ENCODE measurements around the gene USH1C.

The USH1C gene

DNA sequence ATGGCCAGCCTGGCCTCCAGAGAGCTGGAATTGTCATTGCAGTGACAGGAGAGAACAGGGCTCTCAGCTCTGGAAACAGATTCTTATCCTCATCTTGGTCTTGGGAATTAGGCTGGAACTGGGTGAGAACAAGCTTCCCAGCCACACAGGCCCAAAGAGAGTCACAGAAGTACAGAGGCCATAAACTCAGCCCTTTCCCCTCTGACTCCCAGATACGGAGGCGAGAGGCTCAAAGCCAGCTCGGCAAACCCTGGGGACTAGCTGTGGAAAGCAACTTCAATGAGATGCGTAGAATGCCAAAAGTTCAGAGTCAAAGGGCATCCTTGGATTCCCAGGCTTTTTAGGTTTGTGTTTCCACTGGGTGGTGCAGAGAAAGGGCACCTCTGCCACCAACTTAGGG, 53.3 kb downstream of the USH1C start:
- Histone ChIP-seq H3K27me3 (ENCODE audit: control insufficient read depth in 1 of 2, insufficient read depth in 2 of 2, low read length in 2 of 2) (no peaks in the 10 kb centered on the region), H3K4me3 (ENCODE audit: low read depth in 1 of 2, low read length in 2 of 2) (no peak overlapping the region), H3K27ac (ENCODE audit: low read depth, low read length) (no peak overlapping the region), H3K9me3 (ENCODE audit: low read length) (no peaks in the 10 kb centered on the region), H3K4me1 (ENCODE audit: insufficient read depth, low read length) (no peaks in the 10 kb centered on the region), H3K9ac (ENCODE audit: low read length) (no peak overlapping the region), H3K36me3 (ENCODE audit: insufficient read depth, low read length) (no peaks in the 10 kb centered on the region)

GRCh38 chr11:17490232-17490631, 54.0 kb downstream of the USH1C start:
- no peak overlapping the region for H3K27ac ChIP-seq (ENCODE audit: low read depth, low read length)
- H3K4me1 ChIP-seq (ENCODE audit: insufficient read depth, low read length): no peaks in the 10 kb centered on the region
- no peak overlapping the region for H3K4me3 ChIP-seq (ENCODE audit: low read depth in 1 of 2, low read length in 2 of 2)
- H3K36me3 ChIP-seq (ENCODE audit: insufficient read depth, low read length): no peaks in the 10 kb centered on the region
- H3K9ac ChIP-seq (ENCODE audit: low read length): no peak overlapping the region
- no peaks in the 10 kb centered on the region for H3K9me3 ChIP-seq (ENCODE audit: low read length)
- H3K27me3 ChIP-seq (ENCODE audit: control insufficient read depth in 1 of 2, insufficient read depth in 2 of 2, low read length in 2 of 2): no peaks in the 10 kb centered on the region

GRCh38 chr11:17489751-17490150, 54.5 kb downstream of the USH1C start:
- Histone ChIP-seq H3K9me3 (ENCODE audit: low read length) (no peaks in the 10 kb centered on the region), H3K4me3 (ENCODE audit: low read depth in 1 of 2, low read length in 2 of 2) (no peak overlapping the region), H3K4me1 (ENCODE audit: insufficient read depth, low read length) (no peaks in the 10 kb centered on the region), H3K27ac (ENCODE audit: low read depth, low read length) (no peak overlapping the region), H3K9ac (ENCODE audit: low read length) (no peak overlapping the region), H3K27me3 (ENCODE audit: control insufficient read depth in 1 of 2, insufficient read depth in 2 of 2, low read length in 2 of 2) (no peaks in the 10 kb centered on the region), H3K36me3 (ENCODE audit: insufficient read depth, low read length) (no peaks in the 10 kb centered on the region)

- no peak overlapping the region for H3K4me3 ChIP-seq (ENCODE audit: low read depth in 1 of 2, low read length in 2 of 2)
- no peaks in the 10 kb centered on the region for H3K36me3 ChIP-seq (ENCODE audit: insufficient read depth, low read length)
- H3K4me1 ChIP-seq (ENCODE audit: insufficient read depth, low read length): no peaks in the 10 kb centered on the region
- no peaks in the 10 kb centered on the region for H3K27me3 ChIP-seq (ENCODE audit: control insufficient read depth in 1 of 2, insufficient read depth in 2 of 2, low read length in 2 of 2)
- H3K9me3 ChIP-seq (ENCODE audit: low read length): no peaks in the 10 kb centered on the region
- no peak overlapping the region for H3K9ac ChIP-seq (ENCODE audit: low read length)
- H3K27ac ChIP-seq (ENCODE audit: low read depth, low read length): no peak overlapping the region
Measured at GRCh38 chr11:17488563-17488962, 55.7 kb downstream of the USH1C start.

GRCh38 chr11:17486646-17487045, 57.6 kb downstream of the USH1C start:
- Histone ChIP-seq H3K4me1 (ENCODE audit: insufficient read depth, low read length) (no peaks in the 10 kb centered on the region), H3K9ac (ENCODE audit: low read length) (no peak overlapping the region), H3K36me3 (ENCODE audit: insufficient read depth, low read length) (no peaks in the 10 kb centered on the region), H3K27ac (ENCODE audit: low read depth, low read length) (no peak overlapping the region), H3K9me3 (ENCODE audit: low read length) (no peaks in the 10 kb centered on the region), H3K4me3 (ENCODE audit: low read depth in 1 of 2, low read length in 2 of 2) (no peak overlapping the region), H3K27me3 (ENCODE audit: control insufficient read depth in 1 of 2, insufficient read depth in 2 of 2, low read length in 2 of 2) (no peaks in the 10 kb centered on the region)

DNA sequence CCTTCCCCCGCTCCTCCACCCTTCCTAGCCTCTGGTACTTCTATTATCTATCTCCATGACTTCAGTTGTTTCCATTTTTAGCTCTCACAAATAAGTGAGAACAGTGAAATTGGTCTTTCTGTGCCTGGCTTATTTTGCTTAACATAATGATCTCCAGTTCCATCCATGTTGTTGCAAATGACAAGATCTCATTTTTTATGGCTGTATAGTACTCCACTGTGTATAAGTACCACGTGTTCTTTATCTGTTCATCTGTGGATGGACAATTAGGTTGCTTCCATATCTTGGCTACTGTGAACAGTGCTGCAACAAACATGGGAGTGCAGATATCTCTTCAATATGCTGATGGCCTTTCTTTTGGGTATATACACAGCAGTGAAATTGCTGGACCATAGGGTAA, 60.7 kb downstream of the USH1C start:
- no peak overlapping the region for H3K9ac ChIP-seq (ENCODE audit: low read length)
- no peaks in the 10 kb centered on the region for H3K36me3 ChIP-seq (ENCODE audit: insufficient read depth, low read length)
- H3K27ac ChIP-seq (ENCODE audit: low read depth, low read length): no peak overlapping the region
- no peaks in the 10 kb centered on the region for H3K9me3 ChIP-seq (ENCODE audit: low read length)
- no peak overlapping the region for H3K4me3 ChIP-seq (ENCODE audit: low read depth in 1 of 2, low read length in 2 of 2)
- no peaks in the 10 kb centered on the region for H3K4me1 ChIP-seq (ENCODE audit: insufficient read depth, low read length)
- H3K27me3 ChIP-seq (ENCODE audit: control insufficient read depth in 1 of 2, insufficient read depth in 2 of 2, low read length in 2 of 2): peaks cover 0 to 4% of the 10 kb centered on the region in 2 donors

DNA sequence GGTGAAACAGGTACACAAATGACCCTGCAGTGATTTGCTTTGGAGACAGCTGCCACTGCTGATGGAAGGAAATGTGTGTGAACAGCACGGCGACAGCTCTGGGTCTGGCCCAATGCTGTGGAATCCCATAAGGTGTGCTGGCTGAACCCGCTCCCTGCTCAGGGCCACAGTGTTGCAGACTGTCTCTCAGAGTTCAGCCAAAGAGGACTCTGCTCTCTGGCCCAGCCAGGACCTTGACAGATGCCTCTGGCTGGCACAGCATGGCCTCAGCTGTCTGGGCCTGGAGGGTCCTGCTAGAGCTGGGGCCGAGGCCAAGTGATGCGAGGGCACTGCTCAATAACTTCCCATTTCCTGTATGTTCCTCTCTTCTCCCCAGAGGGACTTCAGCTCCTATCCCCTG, 62.3 kb downstream of the USH1C start:
- Histone ChIP-seq H3K9me3 (ENCODE audit: low read length) (no peaks in the 10 kb centered on the region), H3K4me1 (ENCODE audit: insufficient read depth, low read length) (no peaks in the 10 kb centered on the region), H3K9ac (ENCODE audit: low read length) (no peak overlapping the region), H3K27me3 (ENCODE audit: control insufficient read depth in 1 of 2, insufficient read depth in 2 of 2, low read length in 2 of 2) (peaks cover 10 to 11% of the 10 kb centered on the region in 2 donors), H3K36me3 (ENCODE audit: insufficient read depth, low read length) (no peaks in the 10 kb centered on the region), H3K4me3 (ENCODE audit: low read depth in 1 of 2, low read length in 2 of 2) (no peak overlapping the region), H3K27ac (ENCODE audit: low read depth, low read length) (no peak overlapping the region)

- peaks cover 21 to 26% of the 10 kb centered on the region in 2 donors for H3K27me3 ChIP-seq (ENCODE audit: control insufficient read depth in 1 of 2, insufficient read depth in 2 of 2, low read length in 2 of 2)
- no peaks in the 10 kb centered on the region for H3K36me3 ChIP-seq (ENCODE audit: insufficient read depth, low read length)
- no peaks in the 10 kb centered on the region for H3K9me3 ChIP-seq (ENCODE audit: low read length)
- H3K4me3 ChIP-seq (ENCODE audit: low read depth in 1 of 2, low read length in 2 of 2): no peak overlapping the region
- no peak overlapping the region for H3K9ac ChIP-seq (ENCODE audit: low read length)
- H3K27ac ChIP-seq (ENCODE audit: low read depth, low read length): no peak overlapping the region
- H3K4me1 ChIP-seq (ENCODE audit: insufficient read depth, low read length): no peaks in the 10 kb centered on the region
Measured at GRCh38 chr11:17479284-17480214, 64.7 kb downstream of the USH1C start.

DNA sequence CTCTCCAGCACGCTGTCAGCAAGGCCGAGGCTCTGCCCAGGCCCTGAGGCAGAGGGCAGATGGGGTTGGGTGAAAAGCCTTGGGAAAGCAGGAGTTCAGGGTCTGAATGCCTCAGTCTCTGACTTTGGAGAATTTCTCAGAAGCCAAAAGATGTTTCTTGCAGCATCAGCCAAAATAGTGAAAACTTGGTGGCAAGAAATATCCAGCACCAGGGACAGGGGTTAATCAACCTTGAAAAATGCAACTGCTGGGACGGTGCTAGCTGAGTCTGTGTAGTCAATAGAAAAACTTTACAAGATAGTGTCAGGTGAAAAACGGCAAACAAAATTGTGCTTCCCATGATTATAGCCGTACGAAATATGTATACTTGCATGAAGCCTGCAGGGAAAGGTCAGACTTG, 66.1 kb downstream of the USH1C start:
- no peak overlapping the region for H3K9ac ChIP-seq (ENCODE audit: low read length)
- peaks cover 21 to 31% of the 10 kb centered on the region in 2 donors for H3K27me3 ChIP-seq (ENCODE audit: control insufficient read depth in 1 of 2, insufficient read depth in 2 of 2, low read length in 2 of 2)
- no peaks in the 10 kb centered on the region for H3K4me1 ChIP-seq (ENCODE audit: insufficient read depth, low read length)
- no peak overlapping the region for H3K27ac ChIP-seq (ENCODE audit: low read depth, low read length)
- H3K36me3 ChIP-seq (ENCODE audit: insufficient read depth, low read length): no peaks in the 10 kb centered on the region
- H3K4me3 ChIP-seq (ENCODE audit: low read depth in 1 of 2, low read length in 2 of 2): no peak overlapping the region
- no peaks in the 10 kb centered on the region for H3K9me3 ChIP-seq (ENCODE audit: low read length)

DNA sequence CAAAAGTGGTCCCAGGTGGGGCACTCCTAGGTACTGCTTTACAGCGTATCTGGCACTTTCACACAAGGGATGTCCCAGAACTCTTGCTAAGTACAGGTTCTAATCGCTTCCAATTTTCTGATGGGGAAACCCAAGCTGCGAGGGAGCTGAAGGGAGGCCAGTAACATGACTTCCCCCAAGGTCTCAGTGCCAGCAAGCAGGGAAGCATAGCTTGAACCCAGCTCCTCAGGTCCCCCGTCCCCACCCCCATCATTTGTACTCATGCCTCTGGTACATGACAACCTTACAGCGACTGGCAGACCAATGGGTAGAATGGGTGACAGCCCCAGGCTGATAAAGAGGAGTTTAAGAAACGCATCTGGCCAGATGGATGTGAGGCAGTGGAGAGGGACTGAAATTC, 66.9 kb downstream of the USH1C start:
- Histone ChIP-seq H3K4me1 (ENCODE audit: insufficient read depth, low read length) (no peaks in the 10 kb centered on the region), H3K4me3 (ENCODE audit: low read depth in 1 of 2, low read length in 2 of 2) (no peak overlapping the region), H3K9me3 (ENCODE audit: low read length) (no peaks in the 10 kb centered on the region), H3K9ac (ENCODE audit: low read length) (no peak overlapping the region), H3K27me3 (ENCODE audit: control insufficient read depth in 1 of 2, insufficient read depth in 2 of 2, low read length in 2 of 2) (peaks cover 21 to 32% of the 10 kb centered on the region in 2 donors), H3K27ac (ENCODE audit: low read depth, low read length) (no peak overlapping the region), H3K36me3 (ENCODE audit: insufficient read depth, low read length) (no peaks in the 10 kb centered on the region)

GRCh38 chr11:17477084-17477333, 67.2 kb downstream of the USH1C start:
- no peaks in the 10 kb centered on the region for H3K36me3 ChIP-seq (ENCODE audit: insufficient read depth, low read length)
- no peak overlapping the region for H3K9ac ChIP-seq (ENCODE audit: low read length)
- H3K9me3 ChIP-seq (ENCODE audit: low read length): no peaks in the 10 kb centered on the region
- H3K4me1 ChIP-seq (ENCODE audit: insufficient read depth, low read length): no peaks in the 10 kb centered on the region
- no peak overlapping the region for H3K4me3 ChIP-seq (ENCODE audit: low read depth in 1 of 2, low read length in 2 of 2)
- peaks cover 21 to 32% of the 10 kb centered on the region in 2 donors for H3K27me3 ChIP-seq (ENCODE audit: control insufficient read depth in 1 of 2, insufficient read depth in 2 of 2, low read length in 2 of 2)
- no peak overlapping the region for H3K27ac ChIP-seq (ENCODE audit: low read depth, low read length)

Data from muscle layer of colon (tissue), 2 donors.